Measurements from ENCODE around the gene PORCN. TPM values are rescaled to one million over a fixed set of nuclear protein-coding genes. Genes with fewer than 3 reads are reported as not detected.

PORCN gene
- total RNA-seq, 1 experiment from 2014 or later, result 12.9 TPM

- RAD21 ChIA-PET (ENCODE audit: low non-redundant PET in 1 of 2, low total read pairs in 2 of 2, uncharacterized antibody in 2 of 2, unreplicated experiment in 2 of 2), result interaction anchor here in 1 of 2 experiments (1.6 kb wide), 1 partner anchor 19 kb away, joined by 9 read pairs; no protein-coding TSS in a partner anchor
- ATAC-seq (peak; percentile 35), DNase-seq (ENCODE audit: low read depth, low spot score) (no peak)
- Histone ChIP-seq H2AFZ (ENCODE audit: low read depth, low read length, poor library complexity, severe bottlenecking) (peak overlapping the region; percentile 26), H3K79me2 (ENCODE audit: insufficient read depth, low read length) (peaks cover 41% of the 10 kb centered on the region), H3K4me1 (ENCODE audit: control insufficient read depth in 1 of 2, insufficient read depth in 2 of 2, low read length in 2 of 2) (peaks cover 5 to 22% of the 10 kb centered on the region in 2 experiments; a peak in 3 of 4 replicates), H3K9me3 (ENCODE audit: control insufficient read depth in 1 of 2, insufficient read depth in 1 of 2, low read depth in 1 of 2, low read length in 2 of 2) (no peaks in the 10 kb centered on the region), H4K20me1 (ENCODE audit: insufficient read depth) (no peaks in the 10 kb centered on the region), H3K9ac (ENCODE audit: low read length) (peak overlapping the region; percentile 97), H3K4me2 (ENCODE audit: low read length) (peak overlapping the region; percentile 86), H3K36me3 (ENCODE audit: control insufficient read depth in 1 of 2, insufficient read depth in 2 of 2, low read length in 2 of 2) (peaks cover 0 to under 1% of the 10 kb centered on the region in 2 experiments; a peak in 1 of 4 replicates), H3K9me2 (ENCODE audit: insufficient read depth) (no peaks in the 10 kb centered on the region), H3K27me3 (ENCODE audit: insufficient read depth, low read length) (no peaks in the 10 kb centered on the region), H3K27ac (ENCODE audit: low read depth, low read length) (peak overlapping the region; percentile 71), H3K4me3 (replicated peaks in 1 of 2; ENCODE audit: low read depth in 1 of 2, low read length in 2 of 2) (peak overlapping the region; percentile 79 to 86)
- POLR2A ChIA-PET, result no interaction called here
- TF ChIP-seq ATF3 (IDR thresholded peaks at IDR 0.05) (no peak), EZH2phosphoT487 (IDR thresholded peaks at IDR 0.05; ENCODE audit: borderline replicate concordance) (no peak), SP1 (IDR thresholded peaks at IDR 0.05; ENCODE audit: low read depth) (no peak), SRF (IDR thresholded peaks at IDR 0.05; ENCODE audit: low read depth) (no peak), FOSL1 (IDR thresholded peaks at IDR 0.05; ENCODE audit: low read depth) (no peak), CEBPB (IDR thresholded peaks at IDR 0.05; ENCODE audit: low read depth) (no peak), ELF1 (IDR thresholded peaks at IDR 0.05; ENCODE audit: borderline replicate concordance, low read depth) (no peak), ZNF274 (IDR thresholded peaks at IDR 0.05; ENCODE audit: low read depth, low read length) (no peak), EGR1 (IDR thresholded peaks at IDR 0.05; ENCODE audit: low read depth) (no peak), REST (IDR thresholded peaks at IDR 0.05; ENCODE audit: low read depth) (no peak), MAX (IDR thresholded peaks at IDR 0.05) (no peak), EZH2 (IDR thresholded peaks at IDR 0.05) (no peak), CBX3 (IDR thresholded peaks at IDR 0.05; ENCODE audit: low read depth) (no peak), TCF7L2 (IDR thresholded peaks at IDR 0.05; ENCODE audit: borderline replicate concordance, extremely low read depth, insufficient read depth, insufficient read length) (no peak), SIN3A (IDR thresholded peaks at IDR 0.05; ENCODE audit: low read depth) (no peak), POLR2AphosphoS5 (IDR thresholded peaks at IDR 0.05; ENCODE audit: low read depth, low read length) (no peak), JUND (IDR thresholded peaks at IDR 0.05) (no peak), POLR2A (IDR thresholded peaks at IDR 0.05; ENCODE audit: borderline replicate concordance, extremely low read depth, insufficient read depth, insufficient read length) (no peak)
- CTCF ChIA-PET, result interaction anchor here (1.4 to 1.7 kb wide), 2 partner anchors 19 to 64 kb away, joined by 4 to 7 read pairs; partner anchors contain the start of gene TBC1D25
- BruUV-seq (replicated peaks), result no TSS peak
- intact Hi-C loops (cut with micrococcal nuclease), result loop anchor here (2.0 to 10.0 kb wide), 2 partner anchors 34 to 100 kb away; partner anchors contain the start of genes PORCN and RBM3
These were observed 33.5 kb upstream of the PORCN start for GRCh38 chrX:48475296-48475695.
